Bronchus fibroblast of lung (primary cell): ENCODE results near the gene ARSJ. TPM values are rescaled to one million over a fixed set of nuclear protein-coding genes. Genes with fewer than 3 reads are reported as not detected.

Source experiments
- total RNA-seq: library from RNA; depleted of rRNA; stranded (reverse); fragments of >200 nt; gene quantifications from 2 replicates; pipeline ENCODE4 v1.2.3, GENCODE V29; 2015

ARSJ gene
- total RNA-seq = 29.6 and 32.3 TPM in 2 replicates

DNA sequence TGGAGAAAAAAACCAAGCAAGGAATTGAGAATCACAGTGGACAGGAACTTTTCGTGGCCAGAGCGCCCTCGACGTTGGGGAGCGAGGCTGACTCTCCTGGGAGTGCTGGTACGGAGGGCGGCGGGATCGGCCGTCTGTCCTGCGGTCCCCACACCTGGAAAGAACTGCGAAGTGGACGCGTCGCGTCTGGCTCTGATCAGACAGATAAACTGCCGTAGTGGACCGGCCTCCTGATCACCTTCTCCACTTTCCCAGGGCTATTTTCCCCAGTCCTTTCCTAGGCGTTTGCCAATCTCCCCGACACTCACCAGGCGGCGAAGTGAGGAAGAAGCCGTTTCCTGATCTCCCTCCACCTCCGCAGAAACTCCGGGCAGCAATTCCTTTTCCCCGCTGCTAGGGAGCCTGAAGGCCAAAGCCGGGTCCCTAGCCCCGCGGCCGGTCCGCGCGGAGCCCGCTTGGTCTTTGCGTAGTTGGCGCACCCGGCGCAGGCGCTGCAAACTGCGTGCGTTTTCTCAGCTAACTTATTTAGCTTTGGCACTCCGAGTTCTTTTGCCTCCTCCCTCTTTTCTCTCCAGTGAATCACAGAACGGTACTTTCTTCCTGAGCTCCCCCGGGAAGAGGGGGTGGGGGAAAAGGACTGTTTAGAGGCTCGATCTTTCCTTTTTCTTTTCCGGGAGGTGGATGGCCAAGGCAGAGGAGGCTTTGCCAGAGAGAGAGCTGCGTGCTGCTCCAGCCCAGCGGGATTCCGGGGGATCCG, at the start of gene ARSJ:
ARSJ (minus strand) TSS at position 500 of the 757 bp plus-strand sequence. CDS start 813 bp downstream, outside the sequence.

Other genes with a start within 250 kb of the ARSJ start
- gene CAMK2D, start 217.9 kb downstream of the ARSJ start, total RNA-seq = 45.1 and 52.6 TPM in 2 replicates